HCT116 (cell line): ENCODE data around the gene MYOF. TPM values are rescaled to one million over a fixed set of nuclear protein-coding genes. Genes with fewer than 3 reads are reported as not detected.

Source experiments
- ATAC-seq: fragments of 200-7000 bp; cut with Tn5 transposase; 2 replicates; pipeline ENCODE4 v1.9.1; 2020; ENCODE audit warnings: mild to moderate bottlenecking, moderate library complexity
- BruUV-seq: library from RNA; stranded (reverse); fragments of 400-500 nt; replicated peaks from 2 replicates; lab custom pipeline; 2021; lab: Mats Ljungman, UMichigan
- CTCF ChIA-PET: fragments of 300-600 bp; sonication (Branson Sonifier 250); formaldehyde crosslinking; loops from one replicate; lab custom pipeline; 2021; ENCODE audit warnings: antibody characterized with exemption; lab: Charles Lee
- POLR2A ChIA-PET: fragments of 300-600, 350-600 bp; sonication (Branson Sonifier 250); formaldehyde crosslinking; loops from one replicate; lab custom pipeline; 2021; ENCODE audit warnings: antibody characterized with exemption; lab: Charles Lee
- RAD21 ChIA-PET, 2 experiments: fragments of 300-600 bp; sonication (Branson Sonifier 250); formaldehyde crosslinking; loops; one replicate each; lab custom pipeline; 2023; ENCODE audit warnings: low total read pairs in 2 of 2; ENCODE audit not compliant: uncharacterized antibody in 2 of 2, unreplicated experiment in 2 of 2, low non-redundant PET in 1 of 2; lab: Charles Lee
- DNase-seq: peaks from one replicate; pipeline ENCODE4 v3.0.0-alpha.2; 2010; ENCODE audit warnings: low read depth, low spot score
- H2AFZ ChIP-seq: fragments of 200-600 bp; shearing (Covaris generic), sonication (generic); 2 replicates; pipeline ENCODE4 v1.6.1; 2017; ENCODE audit warnings: low read depth, mixed run types, mixed read lengths, antibody characterized with exemption, low read length; ENCODE audit not compliant: poor library complexity, severe bottlenecking
- H3K27ac ChIP-seq: 2 replicates; pipeline ENCODE4 v1.5.1; 2012; ENCODE audit warnings: low read depth, low read length
- H3K27me3 ChIP-seq: fragments of 200-600 bp; sonication (generic); 2 replicates; pipeline ENCODE4 v1.6.1; 2016; ENCODE audit warnings: mixed run types, low read length, mixed read lengths; ENCODE audit not compliant: insufficient read depth
- H3K36me3 ChIP-seq, 2 experiments: fragments of 200-500 bp in 1 of 2; fragments of 200-600 bp in 1 of 2; sonication (Bioruptor generic) in 1 of 2; sonication (generic) in 1 of 2; 2 replicates each; pipeline versions ENCODE4 v1.5.1 to v1.6.1; 2014 to 2016; ENCODE audit warnings: low read length in 2 of 2, inconsistent platforms in 1 of 2, mixed read lengths in 1 of 2, mixed run types in 1 of 2; ENCODE audit not compliant: insufficient read depth in 2 of 2, control insufficient read depth in 1 of 2
- H3K4me1 ChIP-seq, 2 experiments: fragments of 200-600 bp in 1 of 2; sonication (generic) in 1 of 2; 2 replicates each; pipeline versions ENCODE4 v1.5.1 to v1.6.1; 2012 to 2017; ENCODE audit warnings: low read length in 2 of 2, inconsistent platforms in 1 of 2, mild to moderate bottlenecking in 1 of 2, mixed read lengths in 1 of 2, mixed run types in 1 of 2, moderate library complexity in 1 of 2; ENCODE audit not compliant: insufficient read depth in 2 of 2, control insufficient read depth in 1 of 2
- H3K4me2 ChIP-seq: fragments of 200-600 bp; sonication (generic); 2 replicates; pipeline ENCODE4 v1.6.1; 2017; ENCODE audit warnings: mixed run types, low read length, mixed read lengths
- H3K4me3 ChIP-seq, 2 experiments: fragments of 200-600 bp in 1 of 2; sonication (generic) in 1 of 2; replicated peaks in 1 of 2; 2 replicates each; pipeline ENCODE4 v1.5.1; 2011 to 2016; ENCODE audit warnings: low read length in 2 of 2, control low read depth in 1 of 2, low read depth in 1 of 2, mild to moderate bottlenecking in 1 of 2, mixed read lengths in 1 of 2, mixed run types in 1 of 2
- H3K79me2 ChIP-seq: fragments of 200-600 bp; sonication (generic); 2 replicates; pipeline ENCODE4 v1.6.1; 2017; ENCODE audit warnings: mild to moderate bottlenecking, mixed run types, low read length, moderate library complexity, mixed read lengths; ENCODE audit not compliant: insufficient read depth
- H3K9ac ChIP-seq: fragments of 200-600 bp; sonication (generic); 2 replicates; pipeline ENCODE4 v1.6.1; 2016; ENCODE audit warnings: low read length, mixed read lengths
- H3K9me2 ChIP-seq: fragments of 200-600 bp; sonication (generic), shearing (Covaris generic); 2 replicates; pipeline ENCODE4 v1.6.1; 2017; ENCODE audit warnings: mixed run types, mild to moderate bottlenecking, moderate library complexity; ENCODE audit not compliant: insufficient read depth
- H3K9me3 ChIP-seq, 2 experiments: fragments of 200-500 bp in 1 of 2; fragments of 200-600 bp in 1 of 2; sonication (Bioruptor generic) in 1 of 2; sonication (generic) in 1 of 2; 2 replicates each; pipeline ENCODE4 v1.6.1; 2014 to 2017; ENCODE audit warnings: low read length in 2 of 2, mixed read lengths in 2 of 2, inconsistent platforms in 1 of 2, low read depth in 1 of 2, mild to moderate bottlenecking in 1 of 2, mixed run types in 1 of 2, moderate library complexity in 1 of 2; ENCODE audit not compliant: control insufficient read depth in 1 of 2, insufficient read depth in 1 of 2
- H4K20me1 ChIP-seq: fragments of 200-600 bp; sonication (generic), shearing (Covaris generic); 2 replicates; pipeline ENCODE4 v1.6.1; 2017; ENCODE audit warnings: mixed run types, mild to moderate bottlenecking, moderate library complexity; ENCODE audit not compliant: insufficient read depth
- EZH2 ChIP-seq: fragments of 200-600 bp; sonication (generic); IDR thresholded peaks from 2 replicates; pipeline ENCODE4 v1.6.1; 2017; ENCODE audit warnings: antibody characterized with exemption, mixed run types
- FOSL1 ChIP-seq: IDR thresholded peaks from 2 replicates; pipeline ENCODE4 v1.6.1; 2012; ENCODE audit warnings: low read depth
- JUND ChIP-seq: IDR thresholded peaks from 2 replicates; pipeline ENCODE4 v1.6.1; 2012
- POLR2AphosphoS5 ChIP-seq: IDR thresholded peaks from 2 replicates; pipeline ENCODE4 v1.6.1; 2011; ENCODE audit warnings: mild to moderate bottlenecking, low read depth, low read length, moderate library complexity
- RAD21 ChIP-seq: IDR thresholded peaks from 2 replicates; pipeline ENCODE4 v1.6.1; 2012; ENCODE audit warnings: low read depth, mild to moderate bottlenecking
- YY1 ChIP-seq: IDR thresholded peaks from 2 replicates; pipeline ENCODE4 v1.6.1; 2011; ENCODE audit warnings: low read length, low read depth, moderate library complexity, mild to moderate bottlenecking; ENCODE audit not compliant: insufficient replicate concordance; ENCODE audit errors: extremely low read depth
- intact Hi-C: fragments of 100-400 bp; cut with micrococcal nuclease; formaldehyde crosslinking; loops from 2 replicates; pipeline ENCODE4 v1.10.0; 2022
- total RNA-seq: library from RNA; stranded (reverse); gene quantifications from one replicate; pipeline ENCODE4 v1.2.1, GENCODE V29; 2021; ENCODE audit not compliant: unreplicated experiment
- TF ChIP-seq, protein P1 (sequence below), 3 experiments: fragments of 200-600 bp in 1 of 3; sonication (generic) in 1 of 3; IDR thresholded peaks in 2 of 3; conservative IDR thresholded peaks in 1 of 3; 2 replicates each; pipeline ENCODE4 v1.5.1; 2012 to 2017; ENCODE audit warnings: low read depth in 2 of 3, low read length in 2 of 3, antibody characterized with exemption in 1 of 3, borderline replicate concordance in 1 of 3, control low read depth in 1 of 3, mild to moderate bottlenecking in 1 of 3, mixed read lengths in 1 of 3, mixed run types in 1 of 3, moderate library complexity in 1 of 3; ENCODE audit not compliant: insufficient read depth in 1 of 3
- TF ChIP-seq, protein P2 (sequence below): IDR thresholded peaks from 2 replicates; pipeline ENCODE4 v1.6.1; 2012
- TF ChIP-seq, protein P3 (sequence below): IDR thresholded peaks from 2 replicates; pipeline ENCODE4 v1.6.1; 2011; ENCODE audit warnings: mild to moderate bottlenecking, low read length, moderate library complexity; ENCODE audit not compliant: insufficient replicate concordance; ENCODE audit errors: extremely low read depth

The MYOF gene
- total RNA-seq, 1 experiment from 2014 or later, result 250 TPM

DNA sequence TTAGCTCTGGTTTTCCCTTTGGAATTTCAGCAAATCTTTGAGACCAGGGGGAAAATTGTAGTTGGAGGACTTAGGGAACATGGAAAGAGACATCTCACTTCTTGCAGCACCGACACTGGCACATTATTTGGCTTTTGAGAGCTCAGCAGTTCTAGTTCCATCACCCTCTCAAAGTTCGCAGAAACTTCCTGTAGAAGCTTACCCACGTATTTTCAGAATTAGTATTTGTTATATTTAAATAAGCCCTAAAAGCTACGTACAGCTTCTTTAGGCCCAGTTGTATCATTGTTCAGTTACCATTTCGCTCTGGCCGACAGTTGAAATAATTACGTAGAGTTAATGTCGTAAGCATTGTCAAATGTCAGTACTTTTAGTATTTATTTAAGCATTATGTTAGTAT lies 27.7 kb upstream of the MYOF start (continued):
- TF ChIP-seq, protein P1, sequence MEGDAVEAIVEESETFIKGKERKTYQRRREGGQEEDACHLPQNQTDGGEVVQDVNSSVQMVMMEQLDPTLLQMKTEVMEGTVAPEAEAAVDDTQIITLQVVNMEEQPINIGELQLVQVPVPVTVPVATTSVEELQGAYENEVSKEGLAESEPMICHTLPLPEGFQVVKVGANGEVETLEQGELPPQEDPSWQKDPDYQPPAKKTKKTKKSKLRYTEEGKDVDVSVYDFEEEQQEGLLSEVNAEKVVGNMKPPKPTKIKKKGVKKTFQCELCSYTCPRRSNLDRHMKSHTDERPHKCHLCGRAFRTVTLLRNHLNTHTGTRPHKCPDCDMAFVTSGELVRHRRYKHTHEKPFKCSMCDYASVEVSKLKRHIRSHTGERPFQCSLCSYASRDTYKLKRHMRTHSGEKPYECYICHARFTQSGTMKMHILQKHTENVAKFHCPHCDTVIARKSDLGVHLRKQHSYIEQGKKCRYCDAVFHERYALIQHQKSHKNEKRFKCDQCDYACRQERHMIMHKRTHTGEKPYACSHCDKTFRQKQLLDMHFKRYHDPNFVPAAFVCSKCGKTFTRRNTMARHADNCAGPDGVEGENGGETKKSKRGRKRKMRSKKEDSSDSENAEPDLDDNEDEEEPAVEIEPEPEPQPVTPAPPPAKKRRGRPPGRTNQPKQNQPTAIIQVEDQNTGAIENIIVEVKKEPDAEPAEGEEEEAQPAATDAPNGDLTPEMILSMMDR (IDR thresholded peaks at IDR 0.05 in 2 of 3, conservative IDR thresholded peaks at IDR 0.05 in 1 of 3; ENCODE audit: borderline replicate concordance in 1 of 3, insufficient read depth in 1 of 3, low read depth in 2 of 3, low read length in 2 of 3), result no peak
- TF ChIP-seq, protein P2, sequence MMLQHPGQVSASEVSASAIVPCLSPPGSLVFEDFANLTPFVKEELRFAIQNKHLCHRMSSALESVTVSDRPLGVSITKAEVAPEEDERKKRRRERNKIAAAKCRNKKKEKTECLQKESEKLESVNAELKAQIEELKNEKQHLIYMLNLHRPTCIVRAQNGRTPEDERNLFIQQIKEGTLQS, result no peak

DNA sequence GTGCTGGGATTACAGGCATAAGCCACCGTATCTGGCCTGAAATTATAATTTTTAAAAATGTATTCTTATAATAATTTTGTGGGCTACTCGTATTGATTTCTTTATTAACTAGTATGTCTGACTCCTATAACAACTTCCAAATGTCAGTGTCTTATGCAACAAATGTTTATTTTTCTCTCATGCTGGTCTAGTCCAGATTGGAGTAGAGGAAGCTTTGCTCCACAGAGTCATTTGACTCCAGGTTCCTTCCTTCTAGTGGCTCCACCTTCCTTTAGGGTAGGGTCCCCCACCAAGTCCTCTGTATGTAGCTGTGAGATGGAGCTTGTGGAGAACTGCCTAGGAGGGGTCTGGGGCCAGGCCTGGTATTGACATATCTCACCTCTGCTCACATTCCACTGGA lies 22.9 kb upstream of the MYOF start:
- BruUV-seq, result no TSS peak

DNA sequence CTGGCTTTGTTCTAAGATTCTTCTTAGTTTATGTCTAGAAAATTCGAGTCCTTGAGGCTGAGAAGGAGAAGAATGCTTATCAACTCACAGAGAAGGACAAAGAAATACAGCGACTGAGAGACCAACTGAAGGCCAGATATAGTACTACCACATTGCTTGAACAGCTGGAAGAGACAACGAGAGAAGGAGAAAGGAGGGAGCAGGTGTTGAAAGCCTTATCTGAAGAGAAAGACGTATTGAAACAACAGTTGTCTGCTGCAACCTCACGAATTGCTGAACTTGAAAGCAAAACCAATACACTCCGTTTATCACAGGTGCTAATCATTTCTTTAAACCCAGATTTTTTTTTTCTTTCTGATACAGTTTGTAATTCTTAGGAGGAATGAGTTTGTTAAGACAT lies 20.9 kb upstream of the MYOF start:
- TF ChIP-seq, protein P1 (IDR thresholded peaks at IDR 0.05 in 2 of 3, conservative IDR thresholded peaks at IDR 0.05 in 1 of 3; ENCODE audit: borderline replicate concordance in 1 of 3, insufficient read depth in 1 of 3, low read depth in 2 of 3, low read length in 2 of 3), result no peak
- TF ChIP-seq POLR2AphosphoS5 (no peak), RAD21 (no peak), EZH2 (no peak), YY1 (no peak), FOSL1 (no peak)
- TF ChIP-seq, protein P3, sequence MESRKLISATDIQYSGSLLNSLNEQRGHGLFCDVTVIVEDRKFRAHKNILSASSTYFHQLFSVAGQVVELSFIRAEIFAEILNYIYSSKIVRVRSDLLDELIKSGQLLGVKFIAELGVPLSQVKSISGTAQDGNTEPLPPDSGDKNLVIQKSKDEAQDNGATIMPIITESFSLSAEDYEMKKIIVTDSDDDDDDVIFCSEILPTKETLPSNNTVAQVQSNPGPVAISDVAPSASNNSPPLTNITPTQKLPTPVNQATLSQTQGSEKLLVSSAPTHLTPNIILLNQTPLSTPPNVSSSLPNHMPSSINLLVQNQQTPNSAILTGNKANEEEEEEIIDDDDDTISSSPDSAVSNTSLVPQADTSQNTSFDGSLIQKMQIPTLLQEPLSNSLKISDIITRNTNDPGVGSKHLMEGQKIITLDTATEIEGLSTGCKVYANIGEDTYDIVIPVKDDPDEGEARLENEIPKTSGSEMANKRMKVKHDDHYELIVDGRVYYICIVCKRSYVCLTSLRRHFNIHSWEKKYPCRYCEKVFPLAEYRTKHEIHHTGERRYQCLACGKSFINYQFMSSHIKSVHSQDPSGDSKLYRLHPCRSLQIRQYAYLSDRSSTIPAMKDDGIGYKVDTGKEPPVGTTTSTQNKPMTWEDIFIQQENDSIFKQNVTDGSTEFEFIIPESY, result no peak
- TF ChIP-seq, all 23 proteins: peak for 0
- no peak overlapping the region for H2AFZ ChIP-seq
- no peaks in the 10 kb centered on the region for H3K9me2 ChIP-seq
- no peak overlapping the region for H3K4me2 ChIP-seq
- H3K4me3 ChIP-seq, result no peak overlapping the region
- no peak overlapping the region for H3K9ac ChIP-seq
- peaks cover 8% of the 10 kb centered on the region; the same call in 1 of the 2 replicates for H4K20me1 ChIP-seq
- intact Hi-C loops, result no loop called here
- ATAC-seq (no peak), DNase-seq (no peak)
- peaks cover 19 to 43% of the 10 kb centered on the region in 2 experiments for H3K36me3 ChIP-seq
- ChIA-PET RAD21 (no interaction called here), POLR2A (no interaction called here), CTCF (interaction anchor here (1.0 kb wide), 1 partner anchor 9 kb away, joined by 3 read pairs; no protein-coding TSS in a partner anchor)
- H3K27me3 ChIP-seq, result no peaks in the 10 kb centered on the region
- no peaks in the 10 kb centered on the region for H3K9me3 ChIP-seq
- H3K4me1 ChIP-seq, result peaks cover 0 to 3% of the 10 kb centered on the region in 2 experiments; a peak in 2 of 4 replicates
- no TSS peak for BruUV-seq
- H3K79me2 ChIP-seq, result peaks cover 71% of the 10 kb centered on the region
- no peak overlapping the region for H3K27ac ChIP-seq

More for the DNA sequence above, 22.9 kb upstream of the MYOF start:
- H3K36me3 ChIP-seq, result peaks cover 29 to 48% of the 10 kb centered on the region in 2 experiments
- ATAC-seq, result no peak
- no peak for DNase-seq
- no peak overlapping the region for H3K4me3 ChIP-seq
- H2AFZ ChIP-seq, result no peak overlapping the region
- no peaks in the 10 kb centered on the region for H3K27me3 ChIP-seq
- ChIA-PET RAD21 (no interaction called here), POLR2A (no interaction called here), CTCF (no interaction called here)
- no peaks in the 10 kb centered on the region for H3K4me1 ChIP-seq
- no peak for TF ChIP-seq JUND
- intact Hi-C loops, result no loop called here
- H3K9me3 ChIP-seq, result no peaks in the 10 kb centered on the region
- no peak overlapping the region for H3K27ac ChIP-seq
- no peaks in the 10 kb centered on the region for H3K9me2 ChIP-seq
- H4K20me1 ChIP-seq, result peaks cover 7% of the 10 kb centered on the region; the same call in 1 of the 2 replicates
- H3K79me2 ChIP-seq, result peaks cover 51% of the 10 kb centered on the region
- no peak overlapping the region for H3K4me2 ChIP-seq
- no peak overlapping the region for H3K9ac ChIP-seq
